Measurements from ENCODE around the gene ATXN7. TPM values are rescaled to one million over a fixed set of nuclear protein-coding genes. Genes with fewer than 3 reads are reported as not detected.

Gene ATXN7
- total RNA-seq, 1 experiment from 2014 or later, result 11.3 TPM

DNA sequence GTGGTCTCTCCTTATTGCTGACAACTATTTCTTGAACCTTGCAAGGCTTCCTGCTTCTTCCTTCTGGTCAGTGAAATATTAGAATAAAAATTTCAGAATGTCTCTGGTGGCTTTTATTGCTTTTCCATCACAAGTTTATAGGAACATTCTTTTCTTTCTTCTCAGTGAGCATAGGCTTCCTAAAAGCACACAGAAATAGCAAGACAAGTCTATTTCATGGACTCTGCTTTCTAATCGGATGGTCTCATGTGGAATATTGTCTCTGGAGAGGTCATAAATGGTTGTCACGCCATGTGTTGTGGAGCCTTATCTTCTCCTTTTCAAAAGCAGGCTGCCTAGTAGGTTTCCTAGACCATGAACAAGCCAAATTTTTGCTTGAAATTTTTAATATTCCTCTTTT is 169.4 kb downstream of the ATXN7 start:
- intact Hi-C loops (cut with micrococcal nuclease; ENCODE audit: unreplicated experiment), result loop anchor here (5.0 kb wide), 1 partner anchor 134 kb away; no protein-coding TSS in a partner anchor
- H3K9me3 ChIP-seq (ENCODE audit: low read depth, low read length, poor library complexity, severe bottlenecking), result no peaks in the 10 kb centered on the region
- no TSS peak for BruUV-seq (replicated peaks)
- DNase-seq (ENCODE audit: low spot score), result no peak
- no peaks in the 10 kb centered on the region for H3K36me3 ChIP-seq (ENCODE audit: insufficient read depth, low read length, poor library complexity, severe bottlenecking)
- no peak for TF ChIP-seq EZH2 (IDR thresholded peaks at IDR 0.05; ENCODE audit: borderline replicate concordance, low read depth, low read length, poor library complexity, severe bottlenecking)
- TF ChIP-seq, protein P1, sequence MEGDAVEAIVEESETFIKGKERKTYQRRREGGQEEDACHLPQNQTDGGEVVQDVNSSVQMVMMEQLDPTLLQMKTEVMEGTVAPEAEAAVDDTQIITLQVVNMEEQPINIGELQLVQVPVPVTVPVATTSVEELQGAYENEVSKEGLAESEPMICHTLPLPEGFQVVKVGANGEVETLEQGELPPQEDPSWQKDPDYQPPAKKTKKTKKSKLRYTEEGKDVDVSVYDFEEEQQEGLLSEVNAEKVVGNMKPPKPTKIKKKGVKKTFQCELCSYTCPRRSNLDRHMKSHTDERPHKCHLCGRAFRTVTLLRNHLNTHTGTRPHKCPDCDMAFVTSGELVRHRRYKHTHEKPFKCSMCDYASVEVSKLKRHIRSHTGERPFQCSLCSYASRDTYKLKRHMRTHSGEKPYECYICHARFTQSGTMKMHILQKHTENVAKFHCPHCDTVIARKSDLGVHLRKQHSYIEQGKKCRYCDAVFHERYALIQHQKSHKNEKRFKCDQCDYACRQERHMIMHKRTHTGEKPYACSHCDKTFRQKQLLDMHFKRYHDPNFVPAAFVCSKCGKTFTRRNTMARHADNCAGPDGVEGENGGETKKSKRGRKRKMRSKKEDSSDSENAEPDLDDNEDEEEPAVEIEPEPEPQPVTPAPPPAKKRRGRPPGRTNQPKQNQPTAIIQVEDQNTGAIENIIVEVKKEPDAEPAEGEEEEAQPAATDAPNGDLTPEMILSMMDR (conservative IDR thresholded peaks at IDR 0.05; ENCODE audit: low read depth, low read length), result no peak
- H3K27me3 ChIP-seq (replicated peaks; ENCODE audit: insufficient read depth, low read depth, low read length, poor library complexity), result no peaks in the 10 kb centered on the region
- no peaks in the 10 kb centered on the region for H3K4me1 ChIP-seq (ENCODE audit: insufficient read depth, low read length, poor library complexity, severe bottlenecking)
- POLR2A ChIA-PET (ENCODE audit: low non-redundant PET), result no interaction called here
- no peak overlapping the region for H3K27ac ChIP-seq (ENCODE audit: low read depth, low read length, poor library complexity, severe bottlenecking)
- no peak overlapping the region for H3K4me3 ChIP-seq (ENCODE audit: low read depth, low read length, poor library complexity, severe bottlenecking)
- CTCF ChIA-PET, result no interaction called here

DNA sequence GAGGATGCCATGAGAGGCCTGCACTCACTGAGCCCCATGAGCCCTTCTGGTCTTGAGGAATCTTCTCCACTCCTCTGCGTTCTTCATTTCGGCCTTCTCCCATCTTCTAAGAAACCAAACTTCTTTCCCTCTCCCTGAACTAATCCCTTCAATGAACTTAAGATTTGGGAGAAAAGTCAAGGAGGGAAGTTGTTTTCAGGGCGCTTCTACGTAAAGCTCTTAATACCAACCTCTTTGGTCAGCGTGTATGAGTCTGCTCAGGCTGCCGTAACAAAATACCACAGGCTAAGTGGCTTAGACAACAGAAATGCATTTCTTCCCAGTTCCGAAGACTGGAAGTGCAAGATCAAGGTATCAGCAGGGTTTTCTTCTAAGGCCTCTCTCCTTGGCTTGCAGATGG is 173.4 kb downstream of the ATXN7 start:
- ChIA-PET CTCF (no interaction called here), POLR2A (ENCODE audit: low non-redundant PET) (no interaction called here)
- Histone ChIP-seq H3K36me3 (ENCODE audit: insufficient read depth, low read length, poor library complexity, severe bottlenecking) (no peaks in the 10 kb centered on the region), H3K9me3 (ENCODE audit: low read depth, low read length, poor library complexity, severe bottlenecking) (no peaks in the 10 kb centered on the region), H3K4me3 (ENCODE audit: low read depth, low read length, poor library complexity, severe bottlenecking) (no peak overlapping the region), H3K27ac (ENCODE audit: low read depth, low read length, poor library complexity, severe bottlenecking) (no peak overlapping the region), H3K4me1 (ENCODE audit: insufficient read depth, low read length, poor library complexity, severe bottlenecking) (no peaks in the 10 kb centered on the region), H3K27me3 (replicated peaks; ENCODE audit: insufficient read depth, low read depth, low read length, poor library complexity) (no peaks in the 10 kb centered on the region)
- intact Hi-C loops (cut with micrococcal nuclease; ENCODE audit: unreplicated experiment), result no loop called here
- no TSS peak for BruUV-seq (replicated peaks)
- no peak for DNase-seq (ENCODE audit: low spot score)
- no peak for TF ChIP-seq EZH2 (IDR thresholded peaks at IDR 0.05; ENCODE audit: borderline replicate concordance, low read depth, low read length, poor library complexity, severe bottlenecking)
- TF ChIP-seq, protein P1 (conservative IDR thresholded peaks at IDR 0.05; ENCODE audit: low read depth, low read length), result no peak

DNA sequence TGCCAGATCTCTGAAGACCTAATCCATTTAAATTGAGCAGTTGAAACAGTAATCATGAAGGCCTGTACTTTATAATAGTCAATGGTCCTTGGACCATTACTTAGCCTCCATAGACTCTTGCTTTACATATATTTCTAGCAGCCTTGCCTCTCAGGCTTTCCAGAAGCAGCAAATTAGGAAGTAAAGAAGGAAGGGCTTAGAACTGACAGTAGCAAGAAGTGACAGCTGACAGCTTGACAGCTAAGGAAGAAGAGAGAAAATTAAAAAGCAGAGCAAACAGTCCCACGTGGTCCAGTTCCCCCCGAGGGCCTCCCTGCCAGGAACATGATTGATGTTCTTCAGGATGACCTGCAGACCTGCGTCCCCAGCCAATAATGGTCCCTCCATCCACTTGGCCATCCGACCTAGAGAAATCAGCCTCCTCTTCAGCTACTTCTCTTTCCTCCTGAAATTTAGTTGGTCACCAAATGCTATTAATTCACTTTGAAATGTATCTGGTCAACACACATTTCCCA is 174.6 kb downstream of the ATXN7 start:
- ChIA-PET CTCF (no interaction called here), POLR2A (ENCODE audit: low non-redundant PET) (no interaction called here)
- H3K4me3 ChIP-seq (ENCODE audit: low read depth, low read length, poor library complexity, severe bottlenecking), result no peak overlapping the region
- BruUV-seq (replicated peaks), result no TSS peak
- intact Hi-C loops (cut with micrococcal nuclease; ENCODE audit: unreplicated experiment), result no loop called here
- H3K9me3 ChIP-seq (ENCODE audit: low read depth, low read length, poor library complexity, severe bottlenecking), result no peaks in the 10 kb centered on the region
- no peak overlapping the region for H3K27ac ChIP-seq (ENCODE audit: low read depth, low read length, poor library complexity, severe bottlenecking)
- H3K4me1 ChIP-seq (ENCODE audit: insufficient read depth, low read length, poor library complexity, severe bottlenecking), result no peaks in the 10 kb centered on the region
- TF ChIP-seq EZH2 (IDR thresholded peaks at IDR 0.05; ENCODE audit: borderline replicate concordance, low read depth, low read length, poor library complexity, severe bottlenecking), result no peak
- TF ChIP-seq, protein P1 (conservative IDR thresholded peaks at IDR 0.05; ENCODE audit: low read depth, low read length), result no peak
- DNase-seq (ENCODE audit: low spot score), result no peak
- H3K27me3 ChIP-seq (replicated peaks; ENCODE audit: insufficient read depth, low read depth, low read length, poor library complexity), result no peaks in the 10 kb centered on the region
- H3K36me3 ChIP-seq (ENCODE audit: insufficient read depth, low read length, poor library complexity, severe bottlenecking), result no peaks in the 10 kb centered on the region
